ENCODE results near the gene NANOS2. TPM values are rescaled to one million over a fixed set of nuclear protein-coding genes. Genes with fewer than 3 reads are reported as not detected.
A peak's percentile ranks its signal among the peaks of the same experiment; 100 is the strongest.

The NANOS2 gene
- total and polyA plus RNA-seq, 9 of the 15 experiments (the other 6 are each of a cell fraction or from before 2014, with no cell fraction given): not detected

GRCh38 chr19:45882652-45883585 is 31.7 kb downstream of the NANOS2 start (continued):
- no peak for TF ChIP-seq STAT6 (CRISPR knock-in tag; IDR thresholded peaks at IDR 0.05)
- TF ChIP-seq PPARD (CRISPR knock-in tag; IDR thresholded peaks at IDR 0.05): no peak
- TF ChIP-seq, protein P1, sequence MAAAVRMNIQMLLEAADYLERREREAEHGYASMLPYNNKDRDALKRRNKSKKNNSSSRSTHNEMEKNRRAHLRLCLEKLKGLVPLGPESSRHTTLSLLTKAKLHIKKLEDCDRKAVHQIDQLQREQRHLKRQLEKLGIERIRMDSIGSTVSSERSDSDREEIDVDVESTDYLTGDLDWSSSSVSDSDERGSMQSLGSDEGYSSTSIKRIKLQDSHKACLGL (CRISPR knock-in tag; IDR thresholded peaks at IDR 0.05; ENCODE audit: borderline replicate concordance, poor library complexity, severe bottlenecking): no peak
- TF ChIP-seq RBFOX2 (IDR thresholded peaks at IDR 0.05; ENCODE audit: low read depth, low read length): peak; percentile 75
- TF ChIP-seq NFE2 (IDR thresholded peaks at IDR 0.05; ENCODE audit: low read depth): 0 out of 2 replicates have a peak, but pooled peaks have one; percentile 10
- TF ChIP-seq ARID3A (IDR thresholded peaks at IDR 0.05; ENCODE audit: borderline replicate concordance, low read depth, low read length): no peak
- TF ChIP-seq ZNF717 (CRISPR knock-in tag; IDR thresholded peaks at IDR 0.05): no peak
- TF ChIP-seq PCBP1 (IDR thresholded peaks at IDR 0.05; ENCODE audit: low read depth, low read length, poor library complexity, severe bottlenecking): no peak
- TF ChIP-seq FIP1L1 (IDR thresholded peaks at IDR 0.05; ENCODE audit: low read depth, low read length, poor library complexity, severe bottlenecking): peak; percentile 50
- peak; percentile 57 for TF ChIP-seq NCOR1 (IDR thresholded peaks at IDR 0.05)
- TF ChIP-seq ZNF311 (CRISPR knock-in tag; IDR thresholded peaks at IDR 0.05): 0 out of 2 replicates have a peak, but pooled peaks have one; percentile 24
- no peak for TF ChIP-seq HNRNPUL1 (IDR thresholded peaks at IDR 0.05; ENCODE audit: low read length)
- TF ChIP-seq ZC3H11A (IDR thresholded peaks at IDR 0.05; ENCODE audit: low read depth, low read length): no peak
- no peak for TF ChIP-seq ZZZ3 (IDR thresholded peaks at IDR 0.05)
- TF ChIP-seq ZNF224 (CRISPR knock-in tag; IDR thresholded peaks at IDR 0.05): 0 out of 2 replicates have a peak, but pooled peaks have one; percentile 56
- peak; percentile 72 to 79 for TF ChIP-seq MNT (conservative IDR thresholded peaks at IDR 0.05)
- TF ChIP-seq POLR2B (IDR thresholded peaks at IDR 0.05; ENCODE audit: low read depth, partially characterized antibody): peak; percentile 47
- TF ChIP-seq, protein P2, sequence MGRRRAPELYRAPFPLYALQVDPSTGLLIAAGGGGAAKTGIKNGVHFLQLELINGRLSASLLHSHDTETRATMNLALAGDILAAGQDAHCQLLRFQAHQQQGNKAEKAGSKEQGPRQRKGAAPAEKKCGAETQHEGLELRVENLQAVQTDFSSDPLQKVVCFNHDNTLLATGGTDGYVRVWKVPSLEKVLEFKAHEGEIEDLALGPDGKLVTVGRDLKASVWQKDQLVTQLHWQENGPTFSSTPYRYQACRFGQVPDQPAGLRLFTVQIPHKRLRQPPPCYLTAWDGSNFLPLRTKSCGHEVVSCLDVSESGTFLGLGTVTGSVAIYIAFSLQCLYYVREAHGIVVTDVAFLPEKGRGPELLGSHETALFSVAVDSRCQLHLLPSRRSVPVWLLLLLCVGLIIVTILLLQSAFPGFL (CRISPR knock-in tag; IDR thresholded peaks at IDR 0.05): no peak
- no peak for TF ChIP-seq HOXB6 (CRISPR knock-in tag; IDR thresholded peaks at IDR 0.05; ENCODE audit: borderline replicate concordance)
- TF ChIP-seq ERF (CRISPR knock-in tag; IDR thresholded peaks at IDR 0.05): peak; percentile 74

All from K562 (cell line).